H1 (cell line): ENCODE results near the gene AIG1. TPM values are rescaled to one million over a fixed set of nuclear protein-coding genes. Genes with fewer than 3 reads are reported as not detected.

ENCODE experiments used
- CTCF ChIA-PET: fragments of 300-600 bp; sonication (Branson Sonifier 250); formaldehyde crosslinking; loops from one replicate; lab custom pipeline; 2021; ENCODE audit not compliant: partially characterized antibody; lab: Charles Lee
- POLR2A ChIA-PET: fragments of 300-600 bp; sonication (Branson Sonifier 250); formaldehyde crosslinking; loops from one replicate; lab custom pipeline; 2021; ENCODE audit warnings: inconsistent platforms; ENCODE audit not compliant: partially characterized antibody; lab: Charles Lee
- DNase-seq, 2 experiments: peaks; one replicate each; pipeline versions ENCODE4 v3.0.0 to v3.0.0-alpha.2; 2010 to 2022; ENCODE audit warnings: low spot score in 2 of 2, low read depth in 1 of 2, mixed read lengths in 1 of 2
- FAIRE-seq: peaks from 2 replicates; lab custom pipeline; 2011; peaks lifted over from hg19 to GRCh38; lab: Jason Lieb, UNC
- H2AFZ ChIP-seq: 2 replicates; pipeline ENCODE4 v1.8.1; 2012; ENCODE audit warnings: low read length, inconsistent platforms
- H2AK5ac ChIP-seq: 2 replicates; pipeline ENCODE4 v1.6.1; 2013; ENCODE audit warnings: low read depth, low read length
- H2BK120ac ChIP-seq: replicated peaks from 2 replicates; pipeline ENCODE3; 2013; ENCODE audit warnings: low read depth, low read length, inconsistent platforms
- H2BK12ac ChIP-seq: 2 replicates; pipeline ENCODE4 v1.6.1; 2013; ENCODE audit warnings: low read depth, low read length
- H2BK15ac ChIP-seq: 2 replicates; pipeline ENCODE4 v1.6.1; 2013; ENCODE audit warnings: low read length
- H2BK20ac ChIP-seq: 2 replicates; pipeline ENCODE4 v1.6.1; 2013; ENCODE audit warnings: low read length
- H2BK5ac ChIP-seq: 2 replicates; pipeline ENCODE4 v1.6.1; 2013; ENCODE audit warnings: low read depth, low read length
- H3K14ac ChIP-seq: 2 replicates; pipeline ENCODE4 v1.6.1; 2013; ENCODE audit warnings: inconsistent platforms; ENCODE audit not compliant: insufficient read length
- H3K18ac ChIP-seq: 2 replicates; pipeline ENCODE4 v1.6.1; 2013; ENCODE audit warnings: low read length; ENCODE audit errors: extremely low read depth
- H3K23ac ChIP-seq: 2 replicates; pipeline ENCODE4 v1.6.1; 2013; ENCODE audit warnings: inconsistent platforms; ENCODE audit not compliant: insufficient read length
- H3K23me2 ChIP-seq: 2 replicates; pipeline ENCODE4 v1.6.1; 2013; ENCODE audit warnings: low read depth, low read length
- H3K27ac ChIP-seq: 2 replicates; pipeline ENCODE4 v1.6.1; 2011; ENCODE audit warnings: low read depth, low read length, inconsistent platforms
- H3K27me3 ChIP-seq, 4 experiments: replicated peaks in 1 of 4; 1 replicate in 1 of 4; 2 replicates in 3 of 4; pipeline versions ENCODE4 v1.6.1 to v1.8.1; 2011 to 2013; ENCODE audit warnings: low read length in 3 of 4, mild to moderate bottlenecking in 3 of 4, inconsistent platforms in 2 of 4, mixed read lengths in 2 of 4, moderate library complexity in 1 of 4; ENCODE audit not compliant: control insufficient read depth in 3 of 4, insufficient read depth in 3 of 4; ENCODE audit errors: extremely low read depth in 1 of 4
- H3K36me3 ChIP-seq, 4 experiments: 2 replicates each; pipeline versions ENCODE4 v1.6.1 to v1.8.1; 2011 to 2013; ENCODE audit warnings: mild to moderate bottlenecking in 4 of 4, low read length in 3 of 4, moderate library complexity in 2 of 4, control low read depth in 1 of 4, inconsistent platforms in 1 of 4; ENCODE audit not compliant: insufficient read depth in 4 of 4, control insufficient read depth in 2 of 4
- H3K4ac ChIP-seq: replicated peaks from 2 replicates; pipeline ENCODE3; 2013; ENCODE audit warnings: low read length, low read depth, mixed read lengths, inconsistent platforms; ENCODE audit not compliant: insufficient read length
- H3K4me1 ChIP-seq, 4 experiments: replicated peaks in 1 of 4; 1 replicate in 1 of 4; 2 replicates in 3 of 4; pipeline versions ENCODE4 v1.6.1 to v1.8.1; 2011 to 2013; ENCODE audit warnings: low read length in 3 of 4, inconsistent platforms in 2 of 4, mixed read lengths in 1 of 4; ENCODE audit not compliant: insufficient read depth in 4 of 4, control insufficient read depth in 3 of 4
- H3K4me2 ChIP-seq, 2 experiments: 2 replicates each; pipeline versions ENCODE4 v1.6.1 to v1.8.1; 2011 to 2013; ENCODE audit warnings: low read depth in 2 of 2, low read length in 2 of 2, control low read depth in 1 of 2, inconsistent platforms in 1 of 2, mild to moderate bottlenecking in 1 of 2; ENCODE audit not compliant: insufficient read depth in 1 of 2
- H3K4me3 ChIP-seq, 4 experiments: fragments of 200-600, 300-600 bp in 1 of 4; sonication (generic), shearing (Covaris generic), sonication (Bioruptor Twin) in 1 of 4; 2 replicates each; pipeline versions ENCODE4 v1.5.1 to v1.8.1; 2011 to 2016; ENCODE audit warnings: low read length in 4 of 4, low read depth in 3 of 4, control low read depth in 2 of 4, inconsistent platforms in 2 of 4, mild to moderate bottlenecking in 2 of 4, mixed read lengths in 1 of 4, moderate library complexity in 1 of 4; ENCODE audit not compliant: insufficient read depth in 2 of 4; ENCODE audit errors: extremely low read depth in 1 of 4
- H3K56ac ChIP-seq: replicated peaks from 2 replicates; pipeline ENCODE3; 2013; ENCODE audit warnings: low read depth, mild to moderate bottlenecking, mixed read lengths, low read length, inconsistent platforms; ENCODE audit not compliant: insufficient read length
- H3K79me1 ChIP-seq: 2 replicates; pipeline ENCODE4 v1.6.1; 2013; ENCODE audit warnings: low read depth, low read length, control low read depth
- H3K79me2 ChIP-seq, 2 experiments: 2 replicates each; pipeline versions ENCODE4 v1.6.1 to v1.8.1; 2012 to 2013; ENCODE audit warnings: low read length in 2 of 2, mild to moderate bottlenecking in 2 of 2, inconsistent platforms in 1 of 2; ENCODE audit not compliant: insufficient read depth in 2 of 2, control insufficient read depth in 1 of 2
- H3K9ac ChIP-seq, 4 experiments: replicated peaks in 1 of 4; 1 replicate in 1 of 4; 2 replicates in 3 of 4; pipeline versions ENCODE4 v1.6.1 to v1.8.1; 2011 to 2013; ENCODE audit warnings: low read depth in 3 of 4, low read length in 3 of 4, control low read depth in 2 of 4, mild to moderate bottlenecking in 2 of 4, moderate library complexity in 2 of 4, inconsistent platforms in 1 of 4; ENCODE audit errors: extremely low read depth in 1 of 4
- H3K9me3 ChIP-seq, 2 experiments: 2 replicates each; pipeline versions ENCODE4 v1.6.1 to v1.8.1; 2012 to 2013; ENCODE audit warnings: mild to moderate bottlenecking in 2 of 2, moderate library complexity in 2 of 2, control low read depth in 1 of 2, inconsistent platforms in 1 of 2, low read depth in 1 of 2, low read length in 1 of 2, mixed read lengths in 1 of 2; ENCODE audit not compliant: insufficient read depth in 2 of 2
- H4K20me1 ChIP-seq, 2 experiments: replicated peaks in 1 of 2; 2 replicates each; pipeline versions ENCODE3 to v1.8.1; 2011 to 2013; ENCODE audit warnings: inconsistent platforms in 2 of 2, low read length in 2 of 2, mild to moderate bottlenecking in 1 of 2; ENCODE audit not compliant: insufficient read depth in 2 of 2, control insufficient read depth in 1 of 2
- H4K5ac ChIP-seq: 2 replicates; pipeline ENCODE4 v1.6.1; 2013; ENCODE audit warnings: low read length, low read depth, mixed read lengths, inconsistent platforms; ENCODE audit not compliant: insufficient read length
- H4K8ac ChIP-seq: 2 replicates; pipeline ENCODE4 v1.8.0; 2013; ENCODE audit warnings: mild to moderate bottlenecking, moderate library complexity, low read length, inconsistent platforms; ENCODE audit not compliant: insufficient read depth; ENCODE audit errors: extremely low read depth
- H4K91ac ChIP-seq: replicated peaks from 2 replicates; pipeline ENCODE3; 2013; ENCODE audit warnings: low read length, mixed read lengths, inconsistent platforms; ENCODE audit not compliant: insufficient read length
- ATF2 ChIP-seq: IDR thresholded peaks from 2 replicates; pipeline ENCODE4 v1.6.1; 2012; ENCODE audit warnings: low read length, inconsistent platforms
- CHD2 ChIP-seq: IDR thresholded peaks from 2 replicates; pipeline ENCODE4 v1.6.1; 2012; ENCODE audit warnings: low read length, improper control_type of control experiment
- CREB1 ChIP-seq: IDR thresholded peaks from 2 replicates; pipeline ENCODE4 v1.6.1; 2012; ENCODE audit warnings: inconsistent platforms
- CTCF ChIP-seq, 3 experiments: IDR thresholded peaks; 1 replicate in 2 of 3; 2 replicates in 1 of 3; pipeline versions ENCODE4 v1.5.1 to v1.6.1; 2011; ENCODE audit warnings: low read length in 3 of 3, mild to moderate bottlenecking in 3 of 3, inconsistent platforms in 2 of 3, low read depth in 1 of 3, moderate library complexity in 1 of 3; ENCODE audit not compliant: insufficient read depth in 1 of 3; ENCODE audit errors: control extremely low read depth in 1 of 3
- E2F6 ChIP-seq: IDR thresholded peaks from 2 replicates; pipeline ENCODE4 v1.6.1; 2012; ENCODE audit warnings: inconsistent platforms
- SIX5 ChIP-seq: IDR thresholded peaks from 2 replicates; pipeline ENCODE4 v1.6.1; 2011; ENCODE audit warnings: mild to moderate bottlenecking, low read depth, low read length
- SP2 ChIP-seq: IDR thresholded peaks from 2 replicates; pipeline ENCODE4 v1.6.1; 2012; ENCODE audit warnings: mild to moderate bottlenecking, low read length, inconsistent platforms
- SUZ12 ChIP-seq: fragments of 200-600 bp; sonication (generic); IDR thresholded peaks from 2 replicates; pipeline ENCODE4 v1.6.1; 2012; ENCODE audit warnings: mild to moderate bottlenecking, inconsistent platforms, low read length, moderate library complexity, mixed read lengths
- TEAD4 ChIP-seq: IDR thresholded peaks from 2 replicates; pipeline ENCODE4 v1.6.1; 2012; ENCODE audit warnings: low read depth, low read length, inconsistent platforms, mixed read lengths
- YY1 ChIP-seq: IDR thresholded peaks from 2 replicates; pipeline ENCODE4 v1.6.1; 2011; ENCODE audit warnings: low read depth, mild to moderate bottlenecking, low read length
- WGBS, 2 experiments: shearing (Covaris generic) in 1 of 2; methylation state at CpG; one replicate each; pipeline versions ENCODE4 v1.1.6 to v1.1.7; 2013 to 2015; ENCODE audit warnings: low lambda C conversion rate in 2 of 2, mixed read lengths in 2 of 2, inconsistent platforms in 1 of 2, low coverage in 1 of 2, missing lambda C conversion rate in 1 of 2; ENCODE audit not compliant: insufficient replicate concordance in 2 of 2, insufficient coverage in 1 of 2, insufficient read length in 1 of 2; ENCODE audit errors: extremely low coverage in 1 of 2, missing lambda C conversion rate in 1 of 2; 5-methylcytosine and 5-hydroxymethylcytosine counted together
- polyA plus RNA-seq, 7 experiments: library from polyadenylated mRNA; depleted of rRNA in 3 of 7; stranded (reverse) in 5 of 7; unstranded in 2 of 7; fragments of >200 nt in 5 of 7; fragments of 200-250 nt in 2 of 7; gene quantifications; 1 replicate in 5 of 7; 2 replicates in 1 of 7; 4 replicates in 1 of 7; pipeline versions ENCODE4 v1.2.1 to v1.2.3, GENCODE V29; 2011 to 2013; ENCODE audit warnings: missing spikeins in 2 of 7, mixed read lengths in 2 of 7
- total RNA-seq: library from RNA; stranded (reverse); fragmentation: NEBNext Ultra II Directional; extraction: Animal tissue kit (Norgen Biotek cat#: 25700); gene quantifications from 2 replicates; pipeline ENCODE4 v1.2.1, GENCODE V29; 2021

The AIG1 gene
- total and polyA plus RNA-seq, 2 of the 8 experiments (the other 6 are each of a cell fraction or from before 2014, with no cell fraction given): 56.6 to 58.4 TPM

DNA sequence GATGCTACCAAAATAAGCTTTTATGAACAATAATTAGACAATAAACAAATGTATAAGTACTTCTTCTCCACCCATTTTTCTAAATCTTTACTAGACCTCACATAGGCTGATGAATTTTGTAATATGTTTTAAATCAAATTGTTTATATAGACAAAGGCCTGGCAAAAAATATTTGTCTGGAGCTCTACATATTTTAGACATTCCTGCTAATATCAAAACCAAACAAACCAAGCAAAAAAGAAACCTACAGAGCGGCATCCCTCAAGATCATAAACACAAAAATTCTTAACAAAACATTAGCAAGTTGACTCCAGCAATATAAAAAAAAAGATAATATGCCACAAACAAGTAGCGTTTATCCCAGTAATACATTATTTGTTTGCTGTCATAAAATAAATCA, 302.6 kb downstream of the AIG1 start:
- Histone ChIP-seq H3K4me2 (no peak overlapping the region), H4K91ac (no peak overlapping the region), H3K18ac (no peak overlapping the region), H3K27me3 (no peaks in the 10 kb centered on the region), H3K14ac (no peak overlapping the region), H3K9ac (no peak overlapping the region), H3K79me1 (no peaks in the 10 kb centered on the region), H2AFZ (no peak overlapping the region), H3K79me2 (no peaks in the 10 kb centered on the region), H4K20me1 (peaks cover 0 to 2% of the 10 kb centered on the region in 2 experiments), H3K56ac (no peak overlapping the region), H3K9me3 (no peaks in the 10 kb centered on the region), H3K23me2 (no peaks in the 10 kb centered on the region), H2BK12ac (no peak overlapping the region), H2BK120ac (no peak overlapping the region), H2AK5ac (no peak overlapping the region), H4K8ac (no peak overlapping the region), H2BK5ac (no peak overlapping the region), H3K4ac (no peak overlapping the region), H3K4me3 (no peak overlapping the region), H3K27ac (no peak overlapping the region), H4K5ac (no peak overlapping the region), H2BK20ac (no peak overlapping the region), H3K4me1 (no peaks in the 10 kb centered on the region), H2BK15ac (no peak overlapping the region), H3K23ac (no peak overlapping the region), H3K36me3 (no peaks in the 10 kb centered on the region)
- FAIRE-seq: no peak
- CTCF ChIA-PET: no interaction called here
- DNase-seq: no peak
- POLR2A ChIA-PET: no interaction called here
- 93% methylated on average over 2 of the region's 2 CpGs; no CpG with 5 or more reads in 1 of the 2 experiments for WGBS, 2 experiments
- TF ChIP-seq SUZ12 (no peak), CTCF (IDR thresholded peaks at IDR 0.05; ENCODE audit: control extremely low read depth in 1 of 3, insufficient read depth in 1 of 3, low read depth in 1 of 3, low read length in 3 of 3) (no peak), ATF2 (no peak), YY1 (no peak), SP2 (no peak), CREB1 (no peak), SIX5 (no peak), TEAD4 (no peak), CHD2 (no peak), E2F6 (no peak)
